ENCODE data around the gene HMGXB3.

Gene HMGXB3

DNA sequence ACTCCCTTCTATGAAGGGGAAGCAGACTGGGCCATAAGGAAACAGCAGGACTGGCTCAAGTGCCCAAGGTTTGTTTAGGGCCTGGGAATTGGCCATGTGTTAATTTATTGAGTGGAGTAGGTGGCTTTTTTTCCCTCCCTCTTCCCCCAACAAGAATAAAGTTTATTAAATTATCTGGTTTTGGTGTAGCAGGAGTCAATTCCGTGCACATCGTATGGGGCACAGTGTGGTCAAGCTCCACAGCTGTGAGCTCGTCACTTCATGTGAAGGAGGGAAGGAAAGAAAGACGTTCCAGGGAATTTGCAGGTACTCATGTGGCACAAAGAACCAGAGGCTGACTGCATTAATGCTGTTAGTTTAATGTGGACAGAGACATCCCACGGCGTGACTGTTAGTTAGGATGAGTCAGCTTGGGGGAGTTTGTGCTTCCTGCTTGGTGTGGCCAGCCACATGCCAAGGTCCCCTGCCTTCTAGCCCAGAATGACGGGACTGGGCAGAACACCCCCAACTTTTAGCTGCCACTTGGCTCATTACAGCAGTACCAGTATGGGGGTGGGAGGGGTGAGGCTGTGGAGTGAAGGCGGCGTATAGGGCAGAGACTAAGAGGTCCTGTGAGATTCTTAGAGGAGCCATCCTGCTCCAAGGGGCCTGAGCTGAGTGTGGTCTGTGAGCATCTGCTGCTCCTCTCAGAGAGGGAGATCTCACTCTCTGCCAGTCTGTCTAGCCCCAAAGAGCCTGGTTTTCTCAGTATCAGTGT, 52.6 kb downstream of the HMGXB3 start:
- no peak for DNase-seq (ENCODE audit: low spot score)

DNA sequence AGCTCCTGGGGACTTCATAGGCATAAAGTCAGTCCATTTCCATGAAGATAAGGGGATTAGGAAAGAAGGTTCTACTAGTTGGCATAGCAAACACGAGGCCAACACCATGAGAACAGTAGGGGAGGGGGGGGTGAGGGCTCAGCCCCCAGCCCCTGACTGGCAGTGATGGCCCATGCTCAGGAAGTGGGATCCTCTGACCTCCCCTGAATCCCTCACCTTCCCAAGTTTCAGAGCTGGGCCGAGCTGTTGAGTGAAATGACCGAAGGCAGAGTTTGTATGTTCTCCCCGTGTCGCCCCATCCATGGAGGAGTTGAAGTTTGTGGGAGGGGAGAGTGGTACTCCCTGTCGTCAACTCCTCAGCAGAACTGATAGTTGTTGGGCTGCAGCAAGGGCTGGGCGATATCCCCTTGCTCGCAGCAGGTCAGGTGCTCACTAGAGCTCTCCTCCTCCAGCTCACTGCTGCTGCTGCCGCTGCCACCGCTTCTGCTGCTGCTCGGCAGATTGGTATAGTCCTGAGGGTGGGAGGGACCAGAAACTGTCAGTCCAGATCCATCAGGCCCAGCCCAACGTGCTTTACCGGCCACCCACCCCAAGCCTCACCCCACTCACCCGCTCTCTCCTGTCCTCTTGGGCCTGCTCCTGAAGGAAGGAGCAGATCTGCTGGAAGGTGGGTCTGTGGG, 53.3 kb downstream of the HMGXB3 start:
- no peak for DNase-seq (ENCODE audit: low spot score)

DNA sequence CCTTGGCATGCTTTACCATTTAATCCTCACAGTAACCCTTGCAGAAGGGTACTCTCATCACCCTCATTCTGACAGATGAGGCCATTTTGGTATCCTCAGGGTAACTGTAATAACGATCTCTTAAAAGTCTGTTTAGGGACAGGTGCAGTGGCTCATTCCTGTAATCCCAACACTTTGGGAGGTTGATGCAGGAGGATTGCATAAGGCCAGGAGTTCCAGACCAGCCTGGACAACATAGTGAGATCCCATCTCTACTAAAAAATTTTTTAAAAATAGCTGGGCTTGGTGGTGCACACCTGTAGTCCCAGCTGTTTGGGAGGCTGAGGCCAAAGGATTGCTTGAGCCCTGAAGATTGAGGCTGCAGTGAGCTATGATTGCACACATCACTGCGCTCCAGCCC, 54.0 kb downstream of the HMGXB3 start:
- DNase-seq (ENCODE audit: low spot score): no peak

DNA sequence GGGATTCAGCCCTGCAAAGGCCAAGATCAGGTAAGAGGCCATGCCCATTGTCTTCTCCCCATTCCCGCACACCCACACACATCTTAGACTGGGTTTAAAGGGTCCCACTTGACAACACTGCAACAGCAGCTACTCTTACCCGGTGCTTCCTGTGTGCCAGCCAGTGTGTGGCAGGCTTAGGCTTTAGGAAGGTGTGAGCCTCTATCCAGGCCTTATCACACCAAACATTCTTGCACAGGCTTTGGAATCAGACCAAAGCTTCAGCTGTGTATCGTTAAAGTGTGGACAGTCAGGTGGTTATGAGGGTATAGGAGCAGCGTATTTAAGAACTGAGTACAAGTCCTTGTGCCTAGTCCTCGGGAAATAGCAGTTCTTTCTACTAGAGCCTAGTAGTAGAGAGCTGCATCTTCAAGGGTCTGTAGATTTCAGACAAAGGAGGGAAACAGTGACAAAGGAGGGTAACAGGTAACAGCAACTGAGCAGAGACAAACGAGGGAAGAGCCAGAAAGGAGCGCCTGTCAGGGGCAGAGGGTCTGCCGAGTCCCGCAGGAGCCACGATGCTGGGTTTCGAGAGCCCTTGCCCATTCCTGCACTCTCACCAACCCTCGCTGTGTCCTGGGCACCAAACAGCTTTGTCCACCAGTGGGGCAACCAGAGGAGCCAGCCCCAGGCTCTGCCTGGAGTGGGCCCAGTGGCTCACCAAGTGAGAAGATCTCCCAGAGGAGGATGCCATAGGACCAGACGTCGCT, 55.0 kb downstream of the HMGXB3 start:
- no peak for DNase-seq (ENCODE audit: low spot score)

DNA sequence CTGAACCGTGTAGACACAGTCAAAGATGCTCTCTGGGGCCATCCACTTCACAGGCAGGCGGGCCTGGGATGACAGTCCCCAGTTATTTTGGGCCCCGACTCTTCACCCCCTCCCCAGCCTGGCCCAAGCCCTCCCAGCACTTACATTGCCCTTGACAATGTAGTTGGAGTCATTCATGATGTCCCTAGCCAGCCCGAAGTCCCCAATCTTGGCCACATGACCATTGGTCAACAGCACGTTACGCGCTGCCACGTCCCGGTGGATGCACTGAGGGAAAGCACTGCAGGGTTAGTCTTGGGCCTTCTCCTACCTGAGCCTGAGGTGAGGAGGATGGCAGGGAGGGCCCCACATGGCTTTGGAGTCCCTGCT, 55.5 kb downstream of the HMGXB3 start:
- DNase-seq (ENCODE audit: low spot score): no peak

DNA sequence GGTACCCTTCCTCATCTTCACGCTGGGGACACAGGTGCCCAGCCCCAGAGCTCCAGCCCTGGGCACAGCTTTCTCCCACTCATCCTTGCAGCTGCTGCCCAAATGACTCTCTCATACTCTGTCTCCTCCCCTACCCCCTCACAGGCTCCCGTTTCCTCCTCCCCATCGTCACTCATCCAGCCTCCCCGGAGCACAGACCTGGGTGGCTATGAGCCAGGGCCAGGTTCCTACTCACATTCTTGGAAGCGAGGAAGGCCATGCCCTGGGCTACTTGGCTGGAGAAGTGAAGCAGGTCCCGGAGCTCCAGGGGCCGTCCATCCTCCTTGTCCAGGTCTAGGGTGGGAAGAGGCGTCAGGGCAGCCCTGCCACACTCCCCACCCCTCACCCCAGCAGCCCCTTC, 56.5 kb downstream of the HMGXB3 start:
- DNase-seq (ENCODE audit: low spot score): no peak

DNA sequence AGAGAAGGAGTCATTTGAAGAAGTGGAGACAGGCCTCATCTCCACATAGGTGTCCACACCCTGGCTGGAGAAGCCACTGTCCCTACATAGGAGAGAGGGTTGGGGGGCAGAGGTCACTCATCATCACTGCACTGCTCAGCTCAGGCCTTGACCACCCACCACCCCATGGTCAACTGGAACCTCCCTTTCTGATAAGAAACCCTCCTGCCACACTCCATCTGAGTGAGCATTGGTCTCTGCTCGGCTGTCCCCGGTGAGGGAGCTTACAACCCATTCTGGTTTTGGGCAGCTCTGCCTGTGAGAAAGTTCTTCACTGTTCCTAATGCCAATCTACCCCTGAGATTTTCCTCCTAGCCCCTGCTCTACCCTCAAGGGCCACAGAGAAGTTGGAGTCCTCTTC, 57.0 kb downstream of the HMGXB3 start:
- no peak for DNase-seq (ENCODE audit: low spot score)

DNA sequence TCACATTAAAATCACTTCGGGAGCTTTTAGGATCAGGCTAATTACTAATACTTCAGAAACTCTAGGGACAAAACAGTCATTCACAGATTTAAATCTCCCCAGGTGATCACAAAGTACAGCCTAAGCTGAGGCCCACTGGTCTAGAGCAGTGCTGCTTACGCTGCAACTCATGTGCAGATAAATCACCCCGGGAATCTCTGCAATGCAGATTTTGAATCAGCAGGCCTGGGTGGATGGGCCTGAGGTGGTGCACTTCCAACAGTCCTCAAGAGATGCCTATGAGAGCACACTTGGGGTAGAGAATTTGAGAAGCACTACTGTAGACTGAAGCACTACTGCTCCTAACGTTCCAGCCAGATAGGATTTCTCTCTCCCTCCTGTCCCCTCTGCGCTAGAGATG, 57.5 kb downstream of the HMGXB3 start:
- DNase-seq (ENCODE audit: low spot score): peak; percentile 55

DNA sequence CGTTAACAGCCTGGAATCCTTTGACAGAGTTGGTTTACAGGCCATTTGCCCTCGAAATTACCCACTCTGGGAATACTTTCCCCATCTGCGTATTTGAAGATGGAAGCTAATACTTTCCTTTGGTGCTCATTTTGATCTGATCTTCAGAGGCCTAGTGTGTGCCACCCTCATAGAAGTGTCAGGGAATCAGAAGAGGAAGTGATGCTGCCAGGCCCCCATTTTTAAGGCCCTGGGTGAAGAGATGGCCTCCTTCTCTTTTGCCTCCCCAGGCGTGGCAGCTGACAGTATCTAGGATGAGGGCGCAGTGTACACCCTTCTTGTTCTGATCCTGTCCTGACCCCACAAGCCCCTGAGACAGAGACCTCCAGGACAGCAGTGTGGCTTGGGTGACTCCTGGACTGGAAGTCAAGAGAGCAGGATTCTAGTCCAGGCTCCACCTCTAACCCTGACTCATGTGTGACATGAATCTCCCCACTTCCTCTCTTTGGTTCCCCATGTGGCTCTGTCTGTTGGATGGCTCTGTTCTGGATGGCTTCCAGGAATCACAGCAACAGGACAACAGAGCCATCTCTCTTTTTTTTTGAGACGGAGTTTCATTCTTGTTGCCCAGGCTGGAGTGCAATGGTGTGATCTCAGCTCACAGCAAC, 58.1 kb downstream of the HMGXB3 start:
- no peak for DNase-seq (ENCODE audit: low spot score)

DNA sequence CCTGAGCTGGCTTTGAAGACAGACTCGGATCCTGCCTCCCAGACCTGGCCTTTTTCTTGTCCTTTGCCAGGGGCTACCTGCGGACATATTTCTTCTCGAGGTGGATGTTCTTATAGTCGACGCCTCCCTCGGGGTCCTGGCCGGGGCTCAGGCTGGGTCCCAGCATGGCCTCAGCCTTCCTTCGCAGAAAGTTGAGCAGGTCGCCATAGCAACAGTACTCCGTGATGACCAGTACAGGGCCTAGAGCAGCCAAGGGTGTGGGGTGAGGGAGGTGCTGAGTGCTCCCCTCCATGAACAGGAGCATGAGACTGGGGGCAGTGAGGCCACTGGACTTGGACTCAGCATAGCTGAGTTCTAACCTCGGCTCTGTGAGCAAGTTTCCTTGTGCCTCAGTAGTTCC, 59.1 kb downstream of the HMGXB3 start:
- DNase-seq (ENCODE audit: low spot score): no peak

DNA sequence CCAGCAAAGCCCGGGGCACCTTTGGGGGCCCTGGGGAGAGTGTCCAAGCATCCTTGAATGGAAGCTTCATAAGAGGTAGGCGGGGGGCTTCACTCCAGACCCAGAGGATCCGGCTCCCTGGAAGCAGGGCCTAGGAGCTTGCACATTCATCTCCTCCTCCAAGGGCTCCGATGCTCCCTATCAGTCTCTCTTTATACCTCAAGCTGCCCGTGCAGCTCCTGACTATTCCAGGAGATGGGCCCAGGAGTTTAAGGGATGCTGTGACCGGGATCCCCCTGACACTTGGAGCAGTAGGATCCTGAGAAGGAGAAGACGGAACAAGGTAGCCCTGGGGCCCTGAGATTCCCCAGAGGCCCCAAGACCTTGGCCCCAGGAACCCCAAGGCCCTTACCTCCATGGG, 59.9 kb downstream of the HMGXB3 start:
- DNase-seq (ENCODE audit: low spot score): no peak

DNA sequence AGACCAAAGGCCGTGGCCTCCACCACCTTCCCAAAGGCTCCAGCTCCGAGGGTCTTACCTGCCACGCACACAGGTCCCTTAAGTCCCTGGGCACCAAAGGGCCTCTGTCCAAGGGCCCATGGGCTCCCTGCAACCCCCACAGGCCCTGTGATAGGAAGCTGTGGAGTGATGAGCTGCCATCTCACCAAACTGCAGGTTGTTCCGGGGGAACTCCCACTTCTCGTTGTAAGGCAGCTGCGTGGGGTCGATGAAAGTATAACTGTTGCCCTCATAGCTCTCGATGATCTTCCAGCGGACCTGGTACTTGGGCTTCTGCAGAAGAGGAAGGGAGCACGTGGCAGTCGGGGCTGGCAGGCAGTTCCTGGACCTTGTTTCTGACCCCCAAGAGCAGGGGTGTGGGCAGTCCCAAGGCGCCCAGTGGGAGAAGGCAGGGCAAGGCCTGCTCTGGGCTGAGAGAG, 61.0 kb downstream of the HMGXB3 start:
- DNase-seq (ENCODE audit: low spot score): no peak

DNA sequence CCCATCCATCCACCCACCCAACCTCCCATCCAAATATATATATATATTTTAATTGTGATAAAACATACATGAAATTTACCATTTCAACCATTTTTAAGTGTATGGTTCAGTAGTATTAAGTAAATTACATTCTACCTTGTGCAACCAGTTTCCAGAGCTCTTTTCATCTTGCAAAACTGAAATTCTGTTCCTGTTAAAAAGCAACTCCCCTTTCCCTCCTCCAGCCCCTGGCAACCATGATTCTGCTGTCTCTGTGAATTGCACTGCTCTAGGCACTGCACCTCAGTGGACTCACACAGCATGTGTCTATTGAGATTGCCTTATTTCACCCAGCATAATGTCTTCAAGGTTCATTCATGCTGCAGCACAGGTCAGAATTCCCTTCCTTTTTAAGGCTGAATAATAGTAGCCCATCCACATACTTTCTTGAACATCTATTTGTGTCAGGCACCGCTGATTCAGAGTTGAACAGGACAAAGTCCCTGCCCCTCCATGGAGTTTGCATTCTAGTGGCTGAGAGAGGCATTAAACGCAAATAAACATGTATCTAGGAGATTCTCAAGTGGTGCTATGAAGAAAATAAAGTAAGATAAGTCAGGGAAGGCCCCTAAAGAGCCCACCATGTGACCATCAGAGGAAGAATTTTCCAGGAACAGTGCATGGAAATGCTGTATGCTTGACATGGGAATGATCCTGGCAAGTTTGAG, 61.8 kb downstream of the HMGXB3 start:
- DNase-seq (ENCODE audit: low spot score): no peak

DNA sequence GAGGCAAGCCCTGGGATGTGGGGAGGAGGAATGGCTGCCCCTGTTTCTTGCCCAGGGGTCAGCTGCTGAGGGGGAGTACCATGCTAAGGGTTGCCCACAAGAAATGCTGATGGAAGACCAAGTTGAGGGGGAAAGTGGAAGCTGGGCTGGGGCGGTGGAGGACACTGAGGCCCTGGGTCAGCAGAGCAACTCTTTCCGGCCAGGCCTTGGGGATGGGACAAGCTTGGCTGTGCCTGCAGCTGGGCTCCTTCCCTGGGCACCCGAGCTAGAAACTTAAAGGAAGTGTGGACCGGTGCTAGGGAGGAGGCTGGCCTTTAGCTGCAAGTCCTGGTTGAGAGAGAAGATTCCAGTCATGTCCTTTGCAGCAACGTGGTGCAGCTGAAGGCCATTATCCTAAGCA, 63.1 kb downstream of the HMGXB3 start:
- no peak for DNase-seq (ENCODE audit: low spot score)

DNA sequence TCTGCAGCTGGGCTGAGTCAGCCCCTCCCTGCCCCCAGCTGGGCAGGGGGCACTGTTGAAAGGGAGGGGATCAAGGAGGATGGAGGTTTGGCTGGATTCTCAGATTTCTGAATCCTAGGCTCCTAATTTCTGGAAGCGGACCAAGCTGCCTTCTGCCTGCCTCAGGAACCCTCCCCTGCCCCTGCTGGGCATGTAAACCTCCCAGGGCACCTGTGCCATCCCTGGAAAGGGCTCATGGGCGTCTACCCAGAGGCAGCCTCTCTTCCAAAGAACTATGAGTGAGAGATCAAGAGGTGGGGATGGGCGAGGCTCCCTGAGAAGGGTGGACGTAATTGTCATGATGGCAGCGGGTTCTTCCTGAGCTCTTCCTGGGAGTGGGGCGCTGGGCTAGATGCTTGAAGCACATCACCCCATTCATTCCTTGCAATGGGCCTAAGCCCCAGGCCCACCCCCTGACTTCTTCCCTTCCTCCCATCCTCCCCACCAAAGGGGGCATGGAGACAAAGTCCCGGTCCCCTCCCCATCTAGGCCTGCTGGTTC, 64.2 kb downstream of the HMGXB3 start:
- DNase-seq (ENCODE audit: low spot score): no peak

DNA sequence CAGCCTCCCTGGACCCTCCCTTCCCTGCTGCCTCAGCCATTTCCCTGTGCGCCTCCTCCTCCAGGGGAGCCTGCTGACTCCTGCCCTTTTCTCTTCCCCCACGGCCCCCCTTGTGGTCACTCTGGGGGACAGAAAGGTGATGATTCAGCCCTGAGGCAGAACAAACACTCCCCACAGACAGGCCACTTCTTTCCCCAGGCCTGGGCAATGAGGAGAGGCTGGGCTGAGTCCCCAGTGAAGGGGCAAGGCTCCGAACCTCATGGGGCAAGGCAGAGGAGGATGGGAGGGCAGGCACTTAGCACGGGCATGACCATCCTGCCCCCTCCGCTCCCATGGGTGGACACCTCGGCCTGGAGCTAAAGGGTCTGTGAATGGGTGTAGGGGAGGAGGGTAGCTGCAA, 64.8 kb downstream of the HMGXB3 start:
- no peak for DNase-seq (ENCODE audit: low spot score)

DNA sequence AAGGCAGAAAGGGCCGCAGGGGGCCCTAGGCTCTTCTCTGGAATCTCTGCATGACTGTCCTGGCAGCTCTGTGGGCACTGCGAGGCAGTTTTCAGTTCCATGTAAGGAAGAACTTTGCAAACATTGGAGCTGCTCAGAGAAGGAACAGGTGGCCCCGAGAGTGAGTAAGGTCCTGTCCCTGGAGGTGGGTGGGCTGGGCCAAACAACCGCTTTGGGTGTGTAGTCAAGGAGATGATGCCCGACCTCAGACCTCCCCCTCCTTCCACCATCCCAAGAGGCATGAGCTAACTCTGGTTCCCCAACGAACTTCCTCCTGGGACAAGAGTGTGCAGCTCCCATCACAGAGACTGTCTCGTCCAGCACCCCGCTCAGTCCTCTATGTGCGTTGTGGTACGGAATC, 65.3 kb downstream of the HMGXB3 start:
- DNase-seq (ENCODE audit: low spot score): no peak

DNA sequence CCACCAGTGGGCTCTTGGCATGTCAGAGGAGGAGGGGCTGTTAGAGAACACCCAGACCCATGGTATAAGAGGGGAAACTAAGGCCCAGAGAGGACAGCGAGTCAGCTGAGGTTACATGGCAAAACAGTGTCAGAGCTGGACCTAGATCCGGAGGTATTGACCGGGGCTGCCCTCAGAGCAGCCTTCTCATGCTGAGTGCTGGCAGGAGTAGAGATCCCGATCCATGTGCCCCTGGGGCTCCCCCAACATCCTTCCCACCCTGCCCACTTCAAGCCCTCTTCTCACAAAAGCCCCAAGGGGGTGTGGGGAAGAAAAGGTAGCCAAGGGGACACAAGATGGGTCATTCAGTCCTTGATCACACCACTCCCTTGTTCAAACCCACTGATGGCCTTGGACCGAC, 65.9 kb downstream of the HMGXB3 start:
- DNase-seq (ENCODE audit: low spot score): no peak

DNA sequence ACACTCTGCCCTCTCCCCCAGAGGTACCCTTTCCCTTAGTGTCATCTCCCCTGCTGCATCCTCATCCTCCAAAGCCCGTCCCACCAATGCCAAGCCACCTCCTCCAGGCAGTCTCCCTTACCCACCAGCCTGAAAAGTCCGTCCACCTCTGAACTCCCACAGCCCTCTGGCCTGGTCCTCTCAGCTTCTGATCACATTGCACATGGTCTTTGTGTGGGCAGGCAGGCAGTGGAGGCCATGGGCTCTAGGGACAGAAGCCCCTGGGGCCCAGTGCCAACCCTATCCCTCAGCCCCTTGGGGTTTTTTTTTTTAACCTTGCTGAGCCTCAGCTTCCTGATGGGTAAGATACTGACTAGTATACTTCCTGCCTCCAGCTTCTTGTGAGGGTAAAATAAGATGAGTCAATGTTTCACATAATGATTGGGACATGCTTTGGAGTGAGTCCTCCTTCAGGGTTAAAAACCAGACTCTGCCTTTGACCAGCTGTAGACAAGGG, 66.4 kb downstream of the HMGXB3 start:
- no peak for DNase-seq (ENCODE audit: low spot score)

DNA sequence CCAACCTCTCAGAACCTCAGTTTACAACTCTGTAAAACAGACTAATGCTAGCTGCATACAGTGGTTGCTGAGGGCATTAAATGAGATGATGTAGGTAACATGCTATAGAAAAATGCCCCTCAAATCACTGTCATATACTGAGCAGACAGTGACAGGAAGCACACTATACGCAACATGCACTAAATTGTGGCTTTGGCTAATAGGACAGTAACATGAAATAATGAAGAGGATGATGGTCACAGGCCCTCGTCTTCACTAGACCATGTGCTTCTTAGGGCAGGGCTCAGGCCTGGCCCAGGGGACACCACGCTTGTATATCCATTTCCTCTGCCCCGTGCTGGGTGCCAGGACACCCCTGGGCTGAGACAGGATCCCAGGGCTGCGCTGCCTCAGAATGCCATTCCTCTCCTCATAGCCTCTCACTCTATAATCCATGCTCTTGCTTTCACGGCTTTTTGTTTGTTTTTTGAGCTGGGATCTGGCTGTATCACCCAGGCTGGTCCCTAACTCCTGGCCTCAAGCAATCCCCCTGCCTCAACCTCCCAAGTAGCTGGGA, 66.9 kb downstream of the HMGXB3 start:
- no peak for DNase-seq (ENCODE audit: low spot score)

DNA sequence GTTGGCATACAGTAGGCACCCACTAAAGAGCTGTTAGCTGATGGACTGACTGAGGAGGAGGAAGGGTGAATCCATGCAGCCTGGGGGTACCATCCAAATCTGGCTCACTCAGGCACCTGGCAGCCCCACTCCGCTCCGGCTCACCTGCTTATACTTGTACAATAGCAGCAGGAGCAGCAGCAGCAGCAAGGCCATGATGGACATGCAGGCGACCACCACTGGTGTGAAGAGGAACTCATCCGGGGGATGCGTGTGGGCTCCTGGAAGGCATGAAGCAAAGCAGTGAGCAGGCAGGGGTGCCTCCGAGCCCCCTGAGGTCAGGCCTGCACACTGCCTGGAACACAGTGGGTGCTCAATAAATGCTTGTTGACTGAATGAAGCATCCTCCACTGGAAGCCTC, 67.5 kb downstream of the HMGXB3 start:
- no peak for DNase-seq (ENCODE audit: low spot score)

All from iPS-NIHi11 (cell line).